HepG2 (cell line): ENCODE data around the gene TMEM253. TPM values are rescaled to one million over a fixed set of nuclear protein-coding genes. Genes with fewer than 3 reads are reported as not detected.

ENCODE experiments used
- CBX5 ChIP-seq: sonication (generic); formaldehyde crosslinking; IDR thresholded peaks from 2 replicates; pipeline ENCODE4 v1.4.0; 2020; ENCODE audit warnings: missing genetic modification reagents, borderline replicate concordance
- FOXP4 ChIP-seq: sonication (generic); formaldehyde crosslinking; IDR thresholded peaks from 2 replicates; pipeline ENCODE4 v1.4.0; 2020; ENCODE audit warnings: missing genetic modification reagents
- GTF2F1 ChIP-seq: fragments of 150-350 bp; IDR thresholded peaks from 2 replicates; pipeline ENCODE4 v1.6.1; 2014; ENCODE audit warnings: low read length
- KDM2A ChIP-seq: sonication (generic); formaldehyde crosslinking; IDR thresholded peaks from 2 replicates; pipeline ENCODE4 v1.4.0; 2020; ENCODE audit warnings: low read depth, missing genetic modification reagents, borderline replicate concordance
- MXD4 ChIP-seq: IDR thresholded peaks from 2 replicates; pipeline ENCODE4 v1.6.1; 2016; ENCODE audit warnings: mild to moderate bottlenecking, missing biosample characterization, missing genetic modification reagents
- NFATC3 ChIP-seq: sonication (generic); formaldehyde crosslinking; IDR thresholded peaks from 2 replicates; pipeline ENCODE4 v1.5.1; 2020; ENCODE audit warnings: mild to moderate bottlenecking, missing genetic modification reagents
- NFIC ChIP-seq: IDR thresholded peaks from 2 replicates; pipeline ENCODE4 v1.6.1; 2012; ENCODE audit warnings: mild to moderate bottlenecking, low read length, inconsistent platforms
- NKX3-1 ChIP-seq: sonication (generic); formaldehyde crosslinking; IDR thresholded peaks from 2 replicates; pipeline ENCODE4 v1.5.0; 2020; ENCODE audit warnings: missing genetic modification reagents
- NR2C2 ChIP-seq: sonication (generic); formaldehyde crosslinking; IDR thresholded peaks from 2 replicates; pipeline ENCODE4 v1.4.0; 2020; ENCODE audit warnings: missing genetic modification reagents, mild to moderate bottlenecking, moderate library complexity, borderline replicate concordance
- NR2F2 ChIP-seq: IDR thresholded peaks from 2 replicates; pipeline ENCODE4 v1.6.1; 2012; ENCODE audit warnings: low read depth, inconsistent platforms, borderline replicate concordance
- POGZ ChIP-seq: sonication (generic); formaldehyde crosslinking; IDR thresholded peaks from 2 replicates; pipeline ENCODE4 v1.4.0; 2020; ENCODE audit warnings: mild to moderate bottlenecking, missing genetic modification reagents
- SALL1 ChIP-seq: sonication (generic); formaldehyde crosslinking; IDR thresholded peaks from 2 replicates; pipeline ENCODE4 v1.8.0; 2022; ENCODE audit warnings: mild to moderate bottlenecking, missing genetic modification reagents
- SMC3 ChIP-seq: IDR thresholded peaks from 2 replicates; pipeline ENCODE4 v1.6.1; 2011; ENCODE audit warnings: low read length, improper control_type of control experiment
- SRSF4 ChIP-seq: fragments of 200-400 bp; formaldehyde crosslinking; IDR thresholded peaks from one replicate; pipeline ENCODE4 v1.6.1; 2018; ENCODE audit warnings: mild to moderate bottlenecking, low read depth, low read length, moderate library complexity; ENCODE audit not compliant: poor library complexity, severe bottlenecking
- ZNF17 ChIP-seq: sonication (generic); formaldehyde crosslinking; IDR thresholded peaks from 2 replicates; pipeline ENCODE4 v1.5.0; 2020; ENCODE audit warnings: mild to moderate bottlenecking, missing genetic modification reagents
- ZNF24 ChIP-seq: fragments of 450-650 bp; IDR thresholded peaks from 2 replicates; pipeline ENCODE4 v1.6.1; 2017; ENCODE audit warnings: antibody characterized with exemption, mild to moderate bottlenecking
- ZNF264 ChIP-seq: sonication (generic); formaldehyde crosslinking; IDR thresholded peaks from 2 replicates; pipeline ENCODE4 v1.4.0; 2020; ENCODE audit warnings: missing genetic modification reagents
- ZNF460 ChIP-seq: sonication (generic); formaldehyde crosslinking; IDR thresholded peaks from 2 replicates; pipeline ENCODE4 v1.5.1; 2020; ENCODE audit warnings: missing genetic modification reagents, mild to moderate bottlenecking, borderline replicate concordance
- ZNF550 ChIP-seq: sonication (generic); formaldehyde crosslinking; IDR thresholded peaks from 2 replicates; pipeline ENCODE4 v1.4.0; 2020; ENCODE audit warnings: mild to moderate bottlenecking, missing genetic modification reagents, borderline replicate concordance
- ZNF572 ChIP-seq: sonication (generic); formaldehyde crosslinking; IDR thresholded peaks from 2 replicates; pipeline ENCODE4 v1.5.1; 2020; ENCODE audit warnings: mild to moderate bottlenecking, missing genetic modification reagents
- ZNF646 ChIP-seq: sonication (generic); formaldehyde crosslinking; IDR thresholded peaks from 2 replicates; pipeline ENCODE4 v1.9.0; 2021; ENCODE audit warnings: mild to moderate bottlenecking, missing genetic modification reagents
- ZNF777 ChIP-seq: sonication (generic); formaldehyde crosslinking; IDR thresholded peaks from 2 replicates; pipeline ENCODE4 v1.4.0; 2020; ENCODE audit warnings: missing genetic modification reagents
- ZNF839 ChIP-seq: sonication (generic); formaldehyde crosslinking; IDR thresholded peaks from 2 replicates; pipeline ENCODE4 v1.4.0; 2020; ENCODE audit warnings: missing genetic modification reagents, mild to moderate bottlenecking, borderline replicate concordance
- ZSCAN9 ChIP-seq: IDR thresholded peaks from 2 replicates; pipeline ENCODE4 v1.6.1; 2016; ENCODE audit warnings: borderline replicate concordance
- polyA plus RNA-seq, 8 experiments: library from polyadenylated mRNA; depleted of rRNA in 3 of 8; stranded (reverse) in 7 of 8; unstranded in 1 of 8; fragments of >200 nt; fragmentation: Illumina TruSeq in 4 of 8; extraction: Trizol in 4 of 8; gene quantifications; 2 replicates each; pipeline versions ENCODE4 v1.2.1 to v1.2.3, GENCODE V29; 2011 to 2016; ENCODE audit warnings: low read depth in 4 of 8, missing spikeins in 1 of 8, mixed read lengths in 1 of 8; ENCODE audit not compliant: insufficient read depth in 1 of 8
- total RNA-seq, 5 experiments: library from RNA; depleted of rRNA; stranded (reverse); fragments of >200 nt; fragmentation: Illumina TruSeq; extraction: Trizol; gene quantifications; 2 replicates each; pipeline ENCODE4 v1.2.3, GENCODE V29; 2016; ENCODE audit warnings: low read depth in 1 of 5

The TMEM253 gene
- total and polyA plus RNA-seq, 2 of the 13 experiments (the other 11 are each of a cell fraction or from before 2014, with no cell fraction given), result 0.29 to 0.45 TPM

GRCh38 chr14:21069388-21070082 lies 31.3 kb upstream of the TMEM253 start (continued):
- TF ChIP-seq ZNF646 (CRISPR knock-in tag), result no peak
- peak; percentile 94 for TF ChIP-seq ZNF572 (CRISPR knock-in tag)
- peak; percentile 68; the same call in 1 of the 2 replicates for TF ChIP-seq KDM2A (CRISPR knock-in tag)
- TF ChIP-seq NR2F2, result peak; percentile 54; the same call in 1 of the 2 replicates
- no peak for TF ChIP-seq ZNF17 (CRISPR knock-in tag)
- 0 out of 2 replicates have a peak, but pooled peaks have one; percentile 71 for TF ChIP-seq ZNF550 (CRISPR knock-in tag)
- no peak for TF ChIP-seq SMC3
- TF ChIP-seq NFIC, result no peak
- TF ChIP-seq POGZ, result no peak; the same call in 1 of the 2 replicates
- no peak for TF ChIP-seq NKX3-1 (CRISPR knock-in tag)
- no peak; the same call in 1 of the 2 replicates for TF ChIP-seq ZNF777 (CRISPR knock-in tag)
- no peak for TF ChIP-seq SRSF4
- TF ChIP-seq ZNF460 (CRISPR knock-in tag), result peak; percentile 41; the same call in 1 of the 2 replicates
- TF ChIP-seq NFATC3, result 0 out of 2 replicates have a peak, but pooled peaks have one; percentile 81
- peak; percentile 31; the same call in 1 of the 2 replicates for TF ChIP-seq MXD4 (CRISPR knock-in tag)
- 0 out of 2 replicates have a peak, but pooled peaks have one; percentile 32 for TF ChIP-seq FOXP4 (CRISPR knock-in tag)
- no peak for TF ChIP-seq ZSCAN9
- no peak for TF ChIP-seq GTF2F1
- no peak for TF ChIP-seq ZNF24
- TF ChIP-seq ZNF839, result no peak
- TF ChIP-seq CBX5, result no peak
- peak; percentile 59 for TF ChIP-seq SALL1 (CRISPR knock-in tag)
- no peak for TF ChIP-seq ZNF264 (CRISPR knock-in tag)
- peak; percentile 89 for TF ChIP-seq NR2C2 (CRISPR knock-in tag)
